MM.1S (cell line): ENCODE results near the gene NRSN1.

Experiments
- EZH2 ChIP-seq: fragments of 300-600 bp; sonication (generic); optimal IDR thresholded peaks from 2 replicates; pipeline ENCODE3; 2017; ENCODE audit warnings: low read depth, mild to moderate bottlenecking, antibody characterized with exemption, low read length, mixed read lengths
- EZH2phosphoT487 ChIP-seq: fragments of 300-600 bp; sonication (generic); IDR thresholded peaks from 2 replicates; pipeline ENCODE4 v1.6.1; 2018; ENCODE audit warnings: antibody characterized with exemption, low read length
- TF ChIP-seq, protein P1 (sequence below): fragments of 300-600 bp; sonication (generic); IDR thresholded peaks from 2 replicates; pipeline ENCODE4 v1.5.1; 2016; ENCODE audit warnings: antibody characterized with exemption, low read length, mixed read lengths

DNA sequence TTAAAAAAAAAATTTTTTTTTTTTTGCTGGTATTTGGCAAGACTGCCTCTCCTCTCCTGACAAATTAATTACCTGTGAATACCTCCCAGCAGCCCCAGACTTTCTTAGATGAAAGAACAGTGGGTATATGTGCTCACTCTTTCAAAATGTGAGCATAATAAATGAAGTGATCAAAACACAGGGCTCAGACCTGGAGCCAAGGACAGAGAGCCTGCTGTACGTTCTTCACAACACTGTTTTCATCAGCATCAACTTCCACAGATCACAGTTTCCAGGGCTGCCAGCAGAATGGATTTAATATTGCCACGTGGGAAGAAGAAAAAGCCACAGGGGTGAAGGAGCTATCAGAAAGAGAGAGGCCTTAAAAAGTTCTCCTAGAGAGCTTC, 25.3 kb upstream of the NRSN1 start:
- TF ChIP-seq, protein P1, sequence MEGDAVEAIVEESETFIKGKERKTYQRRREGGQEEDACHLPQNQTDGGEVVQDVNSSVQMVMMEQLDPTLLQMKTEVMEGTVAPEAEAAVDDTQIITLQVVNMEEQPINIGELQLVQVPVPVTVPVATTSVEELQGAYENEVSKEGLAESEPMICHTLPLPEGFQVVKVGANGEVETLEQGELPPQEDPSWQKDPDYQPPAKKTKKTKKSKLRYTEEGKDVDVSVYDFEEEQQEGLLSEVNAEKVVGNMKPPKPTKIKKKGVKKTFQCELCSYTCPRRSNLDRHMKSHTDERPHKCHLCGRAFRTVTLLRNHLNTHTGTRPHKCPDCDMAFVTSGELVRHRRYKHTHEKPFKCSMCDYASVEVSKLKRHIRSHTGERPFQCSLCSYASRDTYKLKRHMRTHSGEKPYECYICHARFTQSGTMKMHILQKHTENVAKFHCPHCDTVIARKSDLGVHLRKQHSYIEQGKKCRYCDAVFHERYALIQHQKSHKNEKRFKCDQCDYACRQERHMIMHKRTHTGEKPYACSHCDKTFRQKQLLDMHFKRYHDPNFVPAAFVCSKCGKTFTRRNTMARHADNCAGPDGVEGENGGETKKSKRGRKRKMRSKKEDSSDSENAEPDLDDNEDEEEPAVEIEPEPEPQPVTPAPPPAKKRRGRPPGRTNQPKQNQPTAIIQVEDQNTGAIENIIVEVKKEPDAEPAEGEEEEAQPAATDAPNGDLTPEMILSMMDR: no peak
- TF ChIP-seq EZH2 (no peak), EZH2phosphoT487 (no peak)
